Thyroid gland (tissue), 4 donors: ENCODE measurements around the gene PRSS33. TPM values are rescaled to one million over a fixed set of nuclear protein-coding genes. Genes with fewer than 3 reads are reported as not detected.

Experiments
- DNase-seq, 2 donors: peaks; one replicate each; pipeline ENCODE4 v3.0.0-alpha.2; 2019
- H3K27ac ChIP-seq, 3 donors: fragments of 200-600 bp; sonication (generic); 1 replicate in 2 of 3; 2 replicates in 1 of 3; pipeline ENCODE4 v1.5.1; 2016 to 2019; ENCODE audit warnings: mild to moderate bottlenecking in 1 of 3, moderate library complexity in 1 of 3
- H3K27me3 ChIP-seq: fragments of 200-600 bp; sonication (generic); one replicate; pipeline ENCODE4 v1.5.1; 2019
- H3K36me3 ChIP-seq, 2 donors: fragments of 200-600 bp; sonication (generic); one replicate each; pipeline ENCODE4 v1.5.1; 2016 to 2019
- H3K4me1 ChIP-seq, 2 donors: fragments of 200-600 bp; sonication (generic); one replicate each; pipeline ENCODE4 v1.5.1; 2017 to 2019
- H3K4me3 ChIP-seq, 3 donors: fragments of 200-600 bp; sonication (generic); replicated peaks in 1 of 3; 1 replicate in 2 of 3; 2 replicates in 1 of 3; pipeline ENCODE4 v1.5.1; 2016; ENCODE audit warnings: mild to moderate bottlenecking in 1 of 3
- H3K9me3 ChIP-seq: fragments of 200-600 bp; sonication (generic); one replicate; pipeline ENCODE4 v1.5.1; 2017
- POLR2A ChIP-seq, 2 donors: fragments of 450-650 bp; IDR thresholded peaks; one replicate each; pipeline ENCODE4 v1.6.1; 2017; ENCODE audit warnings: antibody characterized with exemption in 2 of 2, mild to moderate bottlenecking in 2 of 2, moderate library complexity in 1 of 2
- WGBS, 2 donors: methylation state at CpG; one replicate each; pipeline ENCODE4 v1.1.5; 2017; 5-methylcytosine and 5-hydroxymethylcytosine counted together
- intact Hi-C: fragments of 100-400 bp; cut with DNase I; formaldehyde crosslinking; loops from one replicate; pipeline ENCODE4 v1.15.1; 2023
- total RNA-seq, 4 donors: library from RNA; depleted of rRNA; stranded (reverse); fragments of >200 nt; gene quantifications; one replicate each; pipeline ENCODE4 v1.2.3, GENCODE V29; 2016
- TF ChIP-seq, protein P1 (sequence below), 6 experiments: fragments of 200-600 bp in 3 of 6; fragments of 450-650 bp in 3 of 6; sonication (generic) in 3 of 6; IDR thresholded peaks; one replicate each; pipeline ENCODE4 v1.5.1; 2016 to 2019; ENCODE audit warnings: antibody characterized with exemption in 6 of 6, mild to moderate bottlenecking in 2 of 6, inconsistent platforms in 1 of 6, moderate library complexity in 1 of 6

The PRSS33 gene
- total RNA-seq, 4 donors from 2014 or later: not detected

DNA sequence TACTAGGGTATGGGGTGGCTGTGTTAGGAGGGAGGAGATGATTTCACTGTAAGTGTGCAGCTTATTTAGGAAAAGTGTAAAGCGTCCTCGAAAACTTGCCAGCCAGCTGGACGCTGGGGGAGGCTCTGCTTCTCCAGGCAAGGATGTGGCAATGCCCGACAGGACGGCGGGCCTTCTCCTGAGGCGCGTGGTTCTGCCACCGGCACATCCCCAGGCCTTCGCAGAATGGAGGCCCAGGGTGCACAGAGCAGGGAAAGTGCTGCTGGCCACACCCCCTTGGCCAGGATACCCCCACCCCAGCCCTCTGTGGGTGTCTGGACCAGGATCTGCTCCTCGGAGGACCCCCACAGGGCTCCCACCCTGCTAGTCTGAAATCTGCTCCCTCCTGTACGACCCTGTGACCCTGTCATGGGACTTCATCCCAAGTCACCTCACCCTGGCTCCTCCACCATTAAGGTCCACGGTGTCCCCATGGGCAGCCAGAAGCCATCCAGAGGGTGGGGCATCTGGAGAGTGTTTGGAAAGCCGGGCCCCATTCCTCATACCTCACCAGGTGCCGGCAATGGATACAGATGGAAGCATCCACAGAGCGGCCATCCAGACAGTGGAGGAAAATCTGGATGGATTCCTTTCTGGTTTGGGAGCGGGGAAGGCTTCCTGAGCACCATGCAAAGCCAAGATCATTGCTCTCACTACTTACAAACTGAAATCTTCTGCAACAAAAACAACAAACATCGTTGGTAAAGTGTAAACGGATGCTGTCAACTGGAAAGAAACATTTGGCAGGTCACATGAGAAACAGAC is 44.2 kb downstream of the PRSS33 start:
- Histone ChIP-seq H3K9me3 (no peaks in the 10 kb centered on the region), H3K4me3 (no peak overlapping the region), H3K36me3 (no peaks in the 10 kb centered on the region), H3K4me1 (no peaks in the 10 kb centered on the region), H3K27ac (no peak overlapping the region), H3K27me3 (no peaks in the 10 kb centered on the region)
- intact Hi-C loops: no loop called here
- no peak for DNase-seq
- WGBS, 2 donors: 86 to 87% methylated on average over 19 of the region's 19 CpGs
- TF ChIP-seq, protein P1, sequence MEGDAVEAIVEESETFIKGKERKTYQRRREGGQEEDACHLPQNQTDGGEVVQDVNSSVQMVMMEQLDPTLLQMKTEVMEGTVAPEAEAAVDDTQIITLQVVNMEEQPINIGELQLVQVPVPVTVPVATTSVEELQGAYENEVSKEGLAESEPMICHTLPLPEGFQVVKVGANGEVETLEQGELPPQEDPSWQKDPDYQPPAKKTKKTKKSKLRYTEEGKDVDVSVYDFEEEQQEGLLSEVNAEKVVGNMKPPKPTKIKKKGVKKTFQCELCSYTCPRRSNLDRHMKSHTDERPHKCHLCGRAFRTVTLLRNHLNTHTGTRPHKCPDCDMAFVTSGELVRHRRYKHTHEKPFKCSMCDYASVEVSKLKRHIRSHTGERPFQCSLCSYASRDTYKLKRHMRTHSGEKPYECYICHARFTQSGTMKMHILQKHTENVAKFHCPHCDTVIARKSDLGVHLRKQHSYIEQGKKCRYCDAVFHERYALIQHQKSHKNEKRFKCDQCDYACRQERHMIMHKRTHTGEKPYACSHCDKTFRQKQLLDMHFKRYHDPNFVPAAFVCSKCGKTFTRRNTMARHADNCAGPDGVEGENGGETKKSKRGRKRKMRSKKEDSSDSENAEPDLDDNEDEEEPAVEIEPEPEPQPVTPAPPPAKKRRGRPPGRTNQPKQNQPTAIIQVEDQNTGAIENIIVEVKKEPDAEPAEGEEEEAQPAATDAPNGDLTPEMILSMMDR (IDR thresholded peaks at IDR 0.05): no peak
- TF ChIP-seq POLR2A (IDR thresholded peaks at IDR 0.05): no peak

DNA sequence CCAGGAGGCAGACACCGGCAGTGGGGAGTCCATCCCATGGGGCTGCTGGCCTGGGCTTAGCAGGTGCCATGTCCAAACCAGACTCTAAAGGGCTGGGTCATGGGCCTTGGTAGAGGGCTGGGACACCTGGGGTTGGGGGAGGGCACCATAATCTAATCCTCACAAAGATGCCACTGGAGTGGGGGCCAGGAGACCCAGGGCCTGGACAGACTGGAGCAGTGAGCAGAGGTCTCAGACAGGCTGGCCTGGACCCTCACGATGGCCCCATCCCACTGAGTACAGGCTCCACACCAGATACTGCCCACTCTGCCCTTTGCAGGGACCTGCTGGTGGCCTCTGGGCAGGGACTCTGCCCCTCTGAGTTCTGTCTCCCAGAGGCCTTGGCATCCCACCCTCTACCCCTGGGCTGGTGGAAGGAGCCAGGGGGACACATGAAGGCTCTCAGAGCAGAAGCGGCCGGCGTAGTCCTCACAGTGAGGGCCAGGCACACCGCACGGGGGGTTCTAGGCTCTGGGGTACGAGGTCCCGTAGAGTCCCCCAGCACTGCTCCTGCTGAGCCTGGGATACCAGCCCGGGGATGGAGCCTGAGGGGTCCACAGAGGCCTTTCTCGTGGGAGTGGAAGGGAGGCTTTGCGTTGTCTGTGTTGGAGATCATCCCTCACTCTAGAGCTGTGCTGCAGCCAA is 44.9 kb downstream of the PRSS33 start:
- Histone ChIP-seq H3K9me3 (no peaks in the 10 kb centered on the region), H3K27me3 (no peaks in the 10 kb centered on the region), H3K27ac (no peak overlapping the region), H3K4me1 (no peaks in the 10 kb centered on the region), H3K36me3 (no peaks in the 10 kb centered on the region), H3K4me3 (no peak overlapping the region)
- intact Hi-C loops: no loop called here
- TF ChIP-seq, protein P1 (IDR thresholded peaks at IDR 0.05): no peak
- TF ChIP-seq POLR2A (IDR thresholded peaks at IDR 0.05): no peak
- no peak for DNase-seq
- 92% methylated on average over 10 to 11 of the region's 12 CpGs for WGBS, 2 donors

DNA sequence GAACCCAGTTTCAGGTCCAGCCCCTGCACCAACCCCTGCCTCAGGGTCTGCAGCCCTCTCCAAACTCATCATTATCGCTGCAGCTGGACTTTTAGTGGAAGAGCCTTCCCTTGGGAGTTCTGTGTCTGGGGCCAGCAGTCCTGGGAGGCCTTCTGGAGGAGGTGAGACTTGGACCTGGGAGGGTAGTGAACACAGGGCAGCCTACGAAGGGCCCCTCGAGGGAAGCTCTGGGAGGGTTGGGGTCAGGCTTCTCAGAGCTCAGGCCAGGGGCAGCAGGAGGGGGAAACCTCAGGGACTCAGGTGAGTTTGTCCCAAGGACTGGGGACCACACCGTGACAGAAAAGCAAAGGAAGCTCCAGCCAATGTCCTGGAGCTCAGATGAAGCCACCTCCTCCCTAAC is 46.2 kb downstream of the PRSS33 start:
- Histone ChIP-seq H3K4me1 (no peaks in the 10 kb centered on the region), H3K9me3 (no peaks in the 10 kb centered on the region), H3K27ac (no peak overlapping the region), H3K4me3 (no peak overlapping the region), H3K36me3 (no peaks in the 10 kb centered on the region), H3K27me3 (no peaks in the 10 kb centered on the region)
- TF ChIP-seq POLR2A (IDR thresholded peaks at IDR 0.05): no peak
- TF ChIP-seq, protein P1 (IDR thresholded peaks at IDR 0.05): no peak
- no peak for DNase-seq
- intact Hi-C loops: no loop called here
- WGBS, 2 donors: 94 to 96% methylated on average over 2 to 4 of the region's 4 CpGs

DNA sequence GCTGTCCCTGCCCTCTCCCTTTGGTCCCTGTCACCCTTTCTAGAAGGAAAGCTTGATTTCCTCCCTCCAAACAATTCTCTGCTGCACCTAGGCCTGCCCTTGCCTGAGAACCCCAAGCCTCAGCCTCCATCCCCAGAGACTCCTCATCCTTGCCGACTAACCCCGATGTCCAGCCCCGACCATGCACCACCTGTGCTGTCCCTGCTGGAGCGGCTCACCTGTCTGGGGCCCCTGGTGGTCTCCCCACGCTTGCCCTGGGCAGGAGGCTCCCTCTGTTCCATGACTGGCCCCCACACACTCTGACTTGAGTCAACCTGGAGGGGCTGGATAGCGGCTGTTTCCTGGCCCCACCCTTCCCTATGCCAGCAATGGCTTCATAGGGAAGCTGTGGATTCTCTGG is 46.9 kb downstream of the PRSS33 start:
- Histone ChIP-seq H3K36me3 (no peaks in the 10 kb centered on the region), H3K27me3 (no peaks in the 10 kb centered on the region), H3K9me3 (no peaks in the 10 kb centered on the region), H3K4me3 (no peak overlapping the region), H3K4me1 (no peaks in the 10 kb centered on the region), H3K27ac (no peak overlapping the region)
- no peak for TF ChIP-seq POLR2A (IDR thresholded peaks at IDR 0.05)
- TF ChIP-seq, protein P1 (IDR thresholded peaks at IDR 0.05): no peak
- DNase-seq: no peak
- intact Hi-C loops: no loop called here
- WGBS, 2 donors: 90 to 93% methylated on average over 6 of the region's 6 CpGs
